Cardiac muscle cell (in vitro differentiated cells and primary cell): ENCODE measurements around the gene HPSE2. TPM values are rescaled to one million over a fixed set of nuclear protein-coding genes. Genes with fewer than 3 reads are reported as not detected.

Experiments used
- DNase-seq, 2 donors: peaks; one replicate each; pipeline versions ENCODE4 v3.0.0 to v3.0.0-alpha.2; 2010 to 2017; ENCODE audit warnings: low read depth in 1 of 2, low spot score in 1 of 2
- H3K27ac ChIP-seq: fragments of 200-600 bp; sonication (generic); 2 replicates; pipeline ENCODE4 v1.5.1; 2016
- H3K27me3 ChIP-seq: fragments of 200-600 bp; sonication (generic); 2 replicates; pipeline ENCODE4 v1.6.0; 2016; ENCODE audit warnings: control low read depth
- H3K36me3 ChIP-seq: fragments of 200-600 bp; sonication (generic); 2 replicates; pipeline ENCODE4 v1.5.1; 2016; ENCODE audit warnings: control low read depth
- H3K4me1 ChIP-seq: fragments of 200-600 bp; sonication (generic); 2 replicates; pipeline ENCODE4 v1.8.1; 2017; ENCODE audit warnings: low read depth, mild to moderate bottlenecking, mixed run types
- H3K4me3 ChIP-seq: fragments of 200-600 bp; sonication (generic); 2 replicates; pipeline ENCODE4 v1.5.1; 2016; ENCODE audit warnings: mild to moderate bottlenecking
- H3K9me3 ChIP-seq: fragments of 200-600 bp; sonication (generic); 2 replicates; pipeline ENCODE4 v1.5.1; 2017; ENCODE audit warnings: low read depth, mild to moderate bottlenecking, control low read depth
- polyA plus RNA-seq: library from polyadenylated mRNA; unstranded; fragments of >200 nt; fragmentation: Nextera tagmentation; extraction: Ambion mirVana; gene quantifications from 2 replicates; pipeline ENCODE4 v1.2.1, GENCODE V29; 2016
- total RNA-seq: library from RNA; depleted of rRNA; stranded (reverse); fragments of >200 nt; gene quantifications from 2 replicates; pipeline ENCODE4 v1.2.3, GENCODE V29; 2016
- TF ChIP-seq, protein P1 (sequence below): IDR thresholded peaks from 2 replicates; pipeline ENCODE4 v1.5.1; 2012; ENCODE audit warnings: low read depth, mild to moderate bottlenecking, low read length

HPSE2 gene
- total and polyA plus RNA-seq, 2 experiments from 2014 or later, result 0.87 to 6.1 TPM

DNA sequence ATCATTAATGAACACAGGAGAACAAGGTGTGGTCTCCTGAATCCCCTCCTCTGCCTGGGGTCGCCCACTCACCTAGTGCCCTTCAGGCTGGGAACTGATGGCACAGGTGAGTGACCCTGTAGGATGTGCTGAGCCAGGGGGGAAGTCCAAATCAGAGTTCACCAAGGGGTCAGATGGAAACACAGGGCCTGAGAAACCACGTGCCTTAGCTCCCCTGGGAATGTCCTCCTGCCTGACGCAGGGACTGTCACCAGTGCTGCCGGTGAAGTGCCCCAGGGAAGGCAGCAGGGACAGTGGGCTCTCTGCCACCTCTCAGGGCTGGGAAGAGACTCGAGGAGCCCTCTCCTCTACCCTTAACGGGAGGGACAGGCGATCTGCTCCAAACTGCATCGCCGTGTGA, 814.9 kb downstream of the HPSE2 start:
- H3K4me3 ChIP-seq, result no peak overlapping the region
- no peak for DNase-seq
- H3K27ac ChIP-seq, result no peak overlapping the region
- H3K36me3 ChIP-seq, result no peaks in the 10 kb centered on the region
- peaks cover 32% of the 10 kb centered on the region for H3K4me1 ChIP-seq
- H3K9me3 ChIP-seq, result no peaks in the 10 kb centered on the region
- H3K27me3 ChIP-seq, result no peaks in the 10 kb centered on the region
- TF ChIP-seq, protein P1, sequence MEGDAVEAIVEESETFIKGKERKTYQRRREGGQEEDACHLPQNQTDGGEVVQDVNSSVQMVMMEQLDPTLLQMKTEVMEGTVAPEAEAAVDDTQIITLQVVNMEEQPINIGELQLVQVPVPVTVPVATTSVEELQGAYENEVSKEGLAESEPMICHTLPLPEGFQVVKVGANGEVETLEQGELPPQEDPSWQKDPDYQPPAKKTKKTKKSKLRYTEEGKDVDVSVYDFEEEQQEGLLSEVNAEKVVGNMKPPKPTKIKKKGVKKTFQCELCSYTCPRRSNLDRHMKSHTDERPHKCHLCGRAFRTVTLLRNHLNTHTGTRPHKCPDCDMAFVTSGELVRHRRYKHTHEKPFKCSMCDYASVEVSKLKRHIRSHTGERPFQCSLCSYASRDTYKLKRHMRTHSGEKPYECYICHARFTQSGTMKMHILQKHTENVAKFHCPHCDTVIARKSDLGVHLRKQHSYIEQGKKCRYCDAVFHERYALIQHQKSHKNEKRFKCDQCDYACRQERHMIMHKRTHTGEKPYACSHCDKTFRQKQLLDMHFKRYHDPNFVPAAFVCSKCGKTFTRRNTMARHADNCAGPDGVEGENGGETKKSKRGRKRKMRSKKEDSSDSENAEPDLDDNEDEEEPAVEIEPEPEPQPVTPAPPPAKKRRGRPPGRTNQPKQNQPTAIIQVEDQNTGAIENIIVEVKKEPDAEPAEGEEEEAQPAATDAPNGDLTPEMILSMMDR, result no peak

DNA sequence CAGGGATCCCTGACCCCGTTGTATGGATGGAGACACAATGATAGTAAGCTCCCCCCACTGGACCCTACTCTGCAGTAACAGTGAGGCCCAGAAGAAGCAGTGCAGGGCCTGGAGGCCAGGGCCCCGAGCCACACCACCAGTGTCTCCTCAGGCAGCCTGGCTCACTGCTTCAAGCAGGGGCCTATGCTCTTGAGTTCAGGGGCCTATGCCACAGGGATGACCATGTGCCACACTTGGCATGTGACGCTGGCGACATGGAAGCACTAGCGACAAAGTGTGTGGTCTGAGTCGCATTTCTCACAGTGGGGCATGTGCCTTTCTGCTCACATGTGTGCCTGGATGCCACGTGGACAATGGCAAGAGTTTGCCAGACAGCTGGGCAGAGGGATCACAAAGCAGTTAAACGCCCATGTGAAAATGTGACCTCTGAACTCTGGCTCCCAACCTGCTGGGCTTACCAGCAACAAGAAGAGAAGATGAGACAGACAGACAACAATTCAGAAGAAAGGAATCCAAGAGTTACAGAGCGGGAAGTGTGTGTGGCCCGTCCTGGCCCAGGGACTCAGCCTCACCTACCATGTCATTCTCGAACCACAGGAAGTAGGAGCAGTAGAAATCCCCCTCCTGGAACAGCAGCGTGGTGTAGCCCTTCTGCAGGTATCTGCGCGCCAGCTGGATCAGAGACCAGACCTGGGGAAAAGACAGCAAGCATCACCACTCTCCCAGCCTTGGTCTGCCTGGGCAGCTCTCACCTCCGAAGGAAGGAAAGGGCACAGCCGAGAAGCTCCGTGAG, 816.0 kb downstream of the HPSE2 start:
- no peak overlapping the region for H3K4me3 ChIP-seq
- H3K9me3 ChIP-seq, result no peaks in the 10 kb centered on the region
- H3K4me1 ChIP-seq, result peaks cover 31% of the 10 kb centered on the region
- TF ChIP-seq, protein P1, result no peak
- peak overlapping the region; percentile 40 for H3K27ac ChIP-seq
- DNase-seq, result no peak
- no peaks in the 10 kb centered on the region for H3K27me3 ChIP-seq
- no peaks in the 10 kb centered on the region for H3K36me3 ChIP-seq

DNA sequence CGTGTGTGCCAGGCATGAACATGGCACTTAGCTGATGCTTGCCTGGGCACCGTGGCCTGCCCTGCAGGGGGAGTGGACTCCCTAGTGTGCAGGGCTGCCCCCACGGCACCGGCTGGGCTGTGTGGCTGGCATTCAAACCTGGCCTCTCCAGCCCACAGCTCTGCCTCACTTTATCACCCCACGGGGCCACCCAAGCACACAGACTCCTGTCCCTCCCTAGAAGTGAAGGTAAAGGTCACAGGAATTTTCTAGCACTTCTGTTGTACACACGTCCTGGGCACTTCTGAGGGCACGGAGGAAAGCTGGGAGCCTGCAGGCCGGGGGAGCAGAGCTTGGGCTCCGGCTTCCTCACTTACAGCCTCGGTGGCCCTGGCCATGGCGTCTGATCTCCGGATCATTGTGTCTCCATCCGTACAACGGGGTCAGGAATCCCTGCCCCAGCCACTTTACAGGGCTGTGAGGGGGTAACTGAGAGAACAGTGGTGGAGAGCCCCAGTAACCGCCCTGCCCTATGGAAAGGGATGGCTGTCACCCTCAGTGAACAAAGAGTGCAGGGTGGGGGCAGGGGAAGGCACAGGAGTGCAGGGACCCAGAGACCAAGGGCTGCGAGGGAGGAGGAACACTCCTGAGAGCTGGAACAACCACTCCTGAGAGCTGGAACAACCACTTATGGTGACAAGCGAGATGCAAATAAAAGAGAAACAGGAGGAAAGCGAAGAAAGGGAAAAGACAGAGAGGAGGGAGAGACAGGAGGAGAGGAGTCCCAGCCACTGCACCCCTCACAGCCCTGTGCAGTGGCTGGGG, 816.8 kb downstream of the HPSE2 start:
- TF ChIP-seq, protein P1, result no peak
- peaks cover 23% of the 10 kb centered on the region for H3K4me1 ChIP-seq
- no peak for DNase-seq
- no peaks in the 10 kb centered on the region for H3K9me3 ChIP-seq
- H3K4me3 ChIP-seq, result no peak overlapping the region
- H3K27me3 ChIP-seq, result no peaks in the 10 kb centered on the region
- no peaks in the 10 kb centered on the region for H3K36me3 ChIP-seq
- H3K27ac ChIP-seq, result peak overlapping the region; percentile 40

DNA sequence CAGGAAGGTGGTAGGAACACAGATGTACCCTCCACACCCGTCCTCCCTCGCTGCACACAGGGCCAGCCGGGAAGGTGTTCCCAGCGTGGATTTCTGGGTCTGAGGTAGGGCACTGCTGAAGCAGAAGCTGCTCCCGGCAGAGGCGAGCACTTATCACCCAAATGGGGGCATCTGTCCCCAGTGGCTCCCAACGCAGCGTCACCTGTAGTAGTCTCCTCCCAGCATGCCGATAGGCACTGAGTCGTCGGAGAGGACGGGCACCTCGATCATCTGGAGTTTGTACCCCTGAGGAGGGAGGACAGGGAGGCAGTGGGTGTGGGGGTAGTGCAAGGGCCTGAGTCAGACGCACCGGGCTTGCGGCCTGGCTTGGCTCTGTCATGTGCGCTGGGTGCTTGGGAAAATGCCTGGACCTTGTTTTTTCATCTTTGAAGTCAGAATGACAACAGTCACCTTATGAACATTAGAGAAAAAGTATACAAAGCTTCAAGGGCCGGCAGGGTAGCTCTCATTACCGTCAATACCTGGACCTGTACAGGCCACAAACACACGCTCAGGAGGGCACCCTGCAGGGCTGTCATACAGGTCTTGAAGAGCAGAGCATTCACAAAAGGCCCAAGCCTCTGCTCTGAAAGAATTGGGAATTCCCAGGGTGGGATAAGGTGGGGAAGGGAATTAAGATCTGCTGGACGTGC, 817.5 kb downstream of the HPSE2 start:
- no peaks in the 10 kb centered on the region for H3K9me3 ChIP-seq
- no peaks in the 10 kb centered on the region for H3K27me3 ChIP-seq
- DNase-seq, result no peak
- H3K4me3 ChIP-seq, result no peak overlapping the region
- TF ChIP-seq, protein P1, result no peak
- H3K36me3 ChIP-seq, result no peaks in the 10 kb centered on the region
- no peak overlapping the region for H3K27ac ChIP-seq
- H3K4me1 ChIP-seq, result peaks cover 22% of the 10 kb centered on the region

DNA sequence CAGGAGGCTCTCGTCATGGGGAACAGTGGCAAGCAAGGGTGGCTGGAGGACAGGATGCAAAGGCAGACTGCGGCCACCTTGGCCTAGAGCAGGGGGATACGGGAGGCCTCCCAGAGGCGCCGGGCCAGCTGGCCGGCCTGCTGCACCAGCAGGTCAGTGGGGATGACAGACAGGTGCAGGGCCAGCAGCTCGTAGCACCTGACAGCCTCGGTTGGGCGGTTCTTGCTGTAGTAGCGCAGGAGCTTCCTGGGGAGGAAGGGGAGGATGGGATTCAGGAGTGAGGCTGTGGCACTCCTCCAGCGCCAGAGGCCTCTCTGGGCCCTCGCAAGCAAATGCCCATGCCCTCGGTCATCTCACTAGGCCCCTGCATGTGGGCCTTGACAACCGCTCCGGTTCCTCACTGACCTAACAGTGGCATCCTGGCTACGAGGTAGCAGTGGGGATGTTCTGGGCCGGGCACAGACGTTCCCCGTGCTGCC, 818.1 kb downstream of the HPSE2 start:
- TF ChIP-seq, protein P1, result no peak
- Histone ChIP-seq H3K4me3 (no peak overlapping the region), H3K27ac (no peak overlapping the region), H3K27me3 (no peaks in the 10 kb centered on the region), H3K9me3 (no peaks in the 10 kb centered on the region), H3K36me3 (no peaks in the 10 kb centered on the region), H3K4me1 (peaks cover 22% of the 10 kb centered on the region)
- no peak for DNase-seq
